Nephron progenitor cell (in vitro differentiated cells): ENCODE measurements around the gene DPH5.
"Not testable (repeated sequence)": the region's sequence is repeated elsewhere in the genome, so short reads cannot be mapped to it uniquely, and the experiment has no call there.

ENCODE experiments used
- DNase-seq: peaks from one replicate; pipeline ENCODE4 v3.0.0; 2021
- H3K27ac Mint-ChIP-seq: 2 replicates; pipeline ENCODE4 v1.8.0; 2021; ENCODE audit warnings: mild to moderate bottlenecking, moderate library complexity, mixed read lengths
- H3K27me3 Mint-ChIP-seq: 2 replicates; pipeline ENCODE4 v1.8.0; 2021; ENCODE audit warnings: mild to moderate bottlenecking, low read depth, mixed read lengths; ENCODE audit not compliant: poor library complexity
- H3K36me3 Mint-ChIP-seq: 2 replicates; pipeline ENCODE4 v1.8.0; 2021; ENCODE audit warnings: low read depth, mixed read lengths
- H3K4me1 Mint-ChIP-seq: 2 replicates; pipeline ENCODE4 v1.8.0; 2021; ENCODE audit warnings: mixed read lengths
- H3K4me3 Mint-ChIP-seq: 2 replicates; pipeline ENCODE4 v1.8.0; 2021; ENCODE audit warnings: mild to moderate bottlenecking, moderate library complexity, mixed read lengths
- H3K9me3 Mint-ChIP-seq: 2 replicates; pipeline ENCODE4 v1.8.0; 2021; ENCODE audit warnings: mild to moderate bottlenecking, moderate library complexity, mixed read lengths
- CTCF ChIP-seq: fragments of 200-600 bp; sonication (generic); IDR thresholded peaks from 2 replicates; pipeline ENCODE4 v1.5.0; 2021; ENCODE audit warnings: antibody characterized with exemption

The DPH5 gene

GRCh38 chr1:100950337-100950736 lies 75.2 kb downstream of the DPH5 start:
- no peak for TF ChIP-seq CTCF
- Mint-ChIP-seq H3K9me3 (peaks cover 39% of the 10 kb centered on the region), H3K4me3 (no peak overlapping the region), H3K4me1 (peaks cover 41% of the 10 kb centered on the region), H3K36me3 (peaks cover 65% of the 10 kb centered on the region), H3K27ac (peak overlapping the region; percentile 61), H3K27me3 (no peaks in the 10 kb centered on the region)
- no peak for DNase-seq

GRCh38 chr1:100949515-100950158 lies 75.9 kb downstream of the DPH5 start:
- DNase-seq: peak; percentile 59

DNA sequence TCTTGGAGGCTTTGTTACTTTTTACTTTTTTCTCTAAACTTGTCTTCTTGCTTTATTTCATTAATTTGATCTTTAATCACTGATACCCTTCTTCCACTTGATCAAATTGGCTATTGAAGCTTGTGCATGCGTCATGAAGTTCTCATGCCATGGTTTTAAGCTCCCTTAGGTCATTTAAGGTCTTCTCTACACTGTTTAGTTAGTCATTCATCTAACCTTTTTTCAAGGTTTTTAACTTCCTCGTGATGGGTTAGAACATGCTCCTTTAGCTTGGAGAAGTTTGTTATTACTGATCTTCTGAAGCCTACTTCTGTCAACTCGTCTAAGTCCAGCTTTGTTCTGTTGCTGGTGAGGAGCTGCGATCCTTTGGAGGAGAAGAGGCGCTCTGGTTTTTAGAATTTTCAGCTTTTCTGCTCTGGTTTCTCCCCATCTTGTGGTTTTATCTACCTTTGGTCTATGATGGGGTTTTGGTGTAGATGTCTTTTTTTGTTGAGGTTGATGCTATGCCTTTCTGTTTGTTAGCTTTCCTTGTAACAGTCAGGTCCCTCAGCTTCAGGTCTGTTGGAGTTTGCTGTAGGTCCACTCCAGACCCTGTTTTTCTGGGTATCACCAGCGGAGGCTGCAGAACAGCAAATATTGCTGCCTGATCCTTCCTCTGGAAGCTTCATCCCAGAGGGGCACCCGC lies 76.7 kb downstream of the DPH5 start:
- DNase-seq, H3K27me3 Mint-ChIP-seq: not testable (repeated sequence)
- peak overlapping the region; percentile 56 for H3K27ac Mint-ChIP-seq
- H3K4me3 Mint-ChIP-seq: peak overlapping the region; percentile 20
- H3K4me1 Mint-ChIP-seq: peaks cover 41% of the 10 kb centered on the region
- H3K9me3 Mint-ChIP-seq: peaks cover 48% of the 10 kb centered on the region
- peaks cover 75% of the 10 kb centered on the region for H3K36me3 Mint-ChIP-seq

More at GRCh38 chr1:100949515-100950158, 75.9 kb downstream of the DPH5 start:
- not testable (repeated sequence) for H3K27ac Mint-ChIP-seq, H3K4me3 Mint-ChIP-seq, H3K27me3 Mint-ChIP-seq
- H3K9me3 Mint-ChIP-seq: peaks cover 46% of the 10 kb centered on the region
- peaks cover 72% of the 10 kb centered on the region for H3K36me3 Mint-ChIP-seq
- peaks cover 41% of the 10 kb centered on the region for H3K4me1 Mint-ChIP-seq

DNA sequence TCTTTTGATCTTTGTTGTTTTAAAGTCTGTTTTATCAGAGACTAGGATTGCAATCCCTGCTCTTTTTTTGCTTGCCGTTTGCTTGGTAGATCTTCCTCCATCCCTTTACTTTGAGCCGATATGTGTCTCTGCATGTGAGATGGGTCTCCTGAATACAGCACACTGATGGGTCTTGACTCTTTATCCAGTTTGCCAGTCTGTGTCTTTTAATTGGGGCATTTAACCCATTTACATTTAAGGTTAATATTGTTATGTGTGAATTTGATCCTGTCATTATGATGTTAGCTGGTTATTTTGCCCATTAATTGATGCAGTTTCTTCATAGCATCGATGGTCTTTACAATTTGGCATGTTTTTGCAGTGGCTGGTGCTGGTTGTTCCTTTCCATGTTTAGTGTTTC lies 77.8 kb downstream of the DPH5 start:
- not testable (repeated sequence) for DNase-seq, H3K27me3 Mint-ChIP-seq, H3K4me3 Mint-ChIP-seq, H3K27ac Mint-ChIP-seq
- H3K36me3 Mint-ChIP-seq: peaks cover 82% of the 10 kb centered on the region
- H3K9me3 Mint-ChIP-seq: peaks cover 48% of the 10 kb centered on the region
- peaks cover 37% of the 10 kb centered on the region for H3K4me1 Mint-ChIP-seq

- Mint-ChIP-seq H3K36me3 (peaks cover 83% of the 10 kb centered on the region), H3K4me1 (peaks cover 23% of the 10 kb centered on the region), H3K9me3 (peaks cover 48% of the 10 kb centered on the region)
- DNase-seq, H3K27me3 Mint-ChIP-seq, H3K4me3 Mint-ChIP-seq, H3K27ac Mint-ChIP-seq: not testable (repeated sequence)
These were observed 79.5 kb downstream of the DPH5 start for GRCh38 chr1:100946064-100946463.

DNA sequence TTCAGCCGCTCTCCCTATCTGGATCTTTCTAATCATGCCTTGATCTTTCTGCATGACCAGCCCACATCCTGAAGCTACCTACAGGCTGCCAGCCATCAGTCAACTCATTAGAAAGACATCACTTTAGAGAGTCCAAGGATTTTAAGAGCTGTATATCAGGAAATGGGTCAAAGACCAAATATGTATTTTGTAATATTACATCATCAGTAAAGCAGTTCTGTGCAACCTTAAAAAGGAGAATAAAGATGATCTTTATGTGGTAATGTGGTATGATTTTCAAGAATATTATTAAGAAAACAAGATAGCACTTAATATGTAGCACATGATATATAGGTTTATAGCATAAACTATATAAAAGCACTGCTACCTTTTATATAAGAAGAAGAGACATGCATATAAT lies 82.1 kb downstream of the DPH5 start:
- peak overlapping the region; percentile 59 for H3K27ac Mint-ChIP-seq
- DNase-seq: no peak
- no peaks in the 10 kb centered on the region for H3K27me3 Mint-ChIP-seq
- H3K4me3 Mint-ChIP-seq: no peak overlapping the region
- H3K4me1 Mint-ChIP-seq: no peaks in the 10 kb centered on the region
- peaks cover 87% of the 10 kb centered on the region for H3K36me3 Mint-ChIP-seq
- TF ChIP-seq CTCF: no peak
- H3K9me3 Mint-ChIP-seq: peaks cover 42% of the 10 kb centered on the region

- no peak for TF ChIP-seq CTCF
- Mint-ChIP-seq H3K4me1 (no peaks in the 10 kb centered on the region), H3K9me3 (peaks cover 36% of the 10 kb centered on the region), H3K36me3 (peaks cover 87% of the 10 kb centered on the region), H3K4me3 (no peak overlapping the region), H3K27ac (no peak overlapping the region), H3K27me3 (no peaks in the 10 kb centered on the region)
- DNase-seq: no peak
These were observed 83.1 kb downstream of the DPH5 start for GRCh38 chr1:100942304-100943046.
